A549 (cell line): ENCODE results near the gene DSCAM. TPM values are rescaled to one million over a fixed set of nuclear protein-coding genes. Genes with fewer than 3 reads are reported as not detected.

Experiments used
- ATAC-seq, 2 experiments: fragments of 200-7000 bp in 1 of 2; fragments of >200 bp in 1 of 2; cut with Nextera tagmentation in 1 of 2; cut with Tn5 transposase in 1 of 2; 3 replicates each; pipeline versions ENCODE4 v1.8.0 to v1.9.1; 2018 to 2020; ENCODE audit warnings: mild to moderate bottlenecking in 1 of 2, moderate library complexity in 1 of 2
- CTCF ChIA-PET: fragments of 300-600 bp; sonication (Branson Sonifier 250); formaldehyde crosslinking; extraction: SDS; loops from one replicate; lab custom pipeline; 2021; ENCODE audit warnings: antibody characterized with exemption, inconsistent platforms; lab: Yijun Ruan, JAX
- POLR2A ChIA-PET: fragments of 350-600 bp; formaldehyde crosslinking; extraction: SDS; loops from one replicate; lab custom pipeline; 2021; ENCODE audit warnings: antibody characterized with exemption, inconsistent platforms; lab: Yijun Ruan, JAX
- DNase-seq, 2 experiments: peaks; one replicate each; pipeline versions ENCODE4 v3.0.0 to v3.0.0-alpha.2; 2011 to 2016; ENCODE audit warnings: low read depth in 1 of 2, low spot score in 1 of 2
- FAIRE-seq: peaks from 2 replicates; lab custom pipeline; 2011; peaks lifted over from hg19 to GRCh38; lab: Jason Lieb, UNC
- H3K27ac ChIP-seq, 2 experiments: fragments of >200 bp; sonication (Bioruptor Twin); formaldehyde crosslinking; 3 replicates each; pipeline ENCODE4 v1.5.1; 2016 to 2017
- H3K4me1 ChIP-seq: fragments of >200 bp; sonication (Bioruptor Twin); formaldehyde crosslinking; 3 replicates; pipeline ENCODE4 v1.6.1; 2016
- H3K4me2 ChIP-seq: fragments of >200 bp; sonication (Bioruptor Twin); formaldehyde crosslinking; 3 replicates; pipeline ENCODE4 v1.6.1; 2016
- H3K4me3 ChIP-seq: fragments of >200 bp; sonication (Bioruptor Twin); formaldehyde crosslinking; 3 replicates; pipeline ENCODE4 v1.5.1; 2016
- H3K9me3 ChIP-seq: fragments of >200 bp; sonication (Bioruptor Twin); formaldehyde crosslinking; 3 replicates; pipeline ENCODE4 v1.6.1; 2016
- ATOH8 ChIP-seq: fragments of 250-450 bp; sonication (Bioruptor Pico); IDR thresholded peaks from 2 replicates; pipeline ENCODE4 v1.5.0; 2020; ENCODE audit warnings: low read depth, mild to moderate bottlenecking, moderate library complexity
- BCL3 ChIP-seq: fragments of >200 bp; sonication (Bioruptor Twin); formaldehyde crosslinking; IDR thresholded peaks from 3 replicates; pipeline ENCODE4 v1.6.1; 2016
- BHLHE40 ChIP-seq: IDR thresholded peaks from 2 replicates; pipeline ENCODE4 v1.6.1; 2012; ENCODE audit warnings: low read depth, low read length, inconsistent platforms
- CHD4 ChIP-seq: fragments of 200-600 bp; sonication (generic); IDR thresholded peaks from 2 replicates; pipeline ENCODE4 v1.6.1; 2016; ENCODE audit warnings: antibody characterized with exemption, mild to moderate bottlenecking, borderline replicate concordance
- EHF ChIP-seq: fragments of 250-450 bp; sonication (Bioruptor Pico); IDR thresholded peaks from 2 replicates; pipeline ENCODE4 v1.5.0; 2020; ENCODE audit warnings: mild to moderate bottlenecking
- EHMT2 ChIP-seq: fragments of 200-600 bp; sonication (generic); IDR thresholded peaks from 2 replicates; pipeline ENCODE4 v1.6.1; 2016; ENCODE audit warnings: antibody characterized with exemption, low read depth, mild to moderate bottlenecking, moderate library complexity
- ELK1 ChIP-seq: fragments of 150-350 bp; IDR thresholded peaks from 2 replicates; pipeline ENCODE4 v1.6.1; 2014; ENCODE audit warnings: low read depth, mild to moderate bottlenecking, low read length
- ESRRA ChIP-seq: fragments of 150-350 bp; IDR thresholded peaks from 2 replicates; pipeline ENCODE4 v1.6.1; 2014; ENCODE audit warnings: mild to moderate bottlenecking, low read length, borderline replicate concordance
- FOSL2 ChIP-seq, 2 experiments: fragments of 450-650 bp in 1 of 2; fragments of >200 bp in 1 of 2; sonication (Bioruptor Twin) in 1 of 2; formaldehyde crosslinking; IDR thresholded peaks; 2 replicates each; pipeline versions ENCODE4 v1.5.0 to v1.6.1; 2016 to 2020; ENCODE audit warnings: mild to moderate bottlenecking in 1 of 2, moderate library complexity in 1 of 2
- GATA3 ChIP-seq: IDR thresholded peaks from 2 replicates; pipeline ENCODE4 v1.6.1; 2012; ENCODE audit warnings: borderline replicate concordance
- HES2 ChIP-seq: fragments of >200 bp; sonication (Bioruptor Twin); formaldehyde crosslinking; IDR thresholded peaks from 2 replicates; pipeline ENCODE4 v1.6.1; 2016
- HOXA7 ChIP-seq: fragments of 250-450 bp; sonication (Bioruptor Pico); IDR thresholded peaks from 2 replicates; pipeline ENCODE4 v1.5.0; 2020; ENCODE audit warnings: mild to moderate bottlenecking, moderate library complexity
- HOXB13 ChIP-seq: fragments of 250-450 bp; sonication (Bioruptor Pico); IDR thresholded peaks from 2 replicates; pipeline ENCODE4 v1.5.0; 2020; ENCODE audit warnings: low read depth, mild to moderate bottlenecking, moderate library complexity
- JUN ChIP-seq, 2 experiments: fragments of >200 bp; sonication (Bioruptor Twin); formaldehyde crosslinking; IDR thresholded peaks; 2 replicates in 1 of 2; 3 replicates in 1 of 2; pipeline ENCODE4 v1.6.1; 2016 to 2017
- JUNB ChIP-seq: fragments of >200 bp; sonication (Bioruptor Twin); formaldehyde crosslinking; IDR thresholded peaks from 2 replicates; pipeline ENCODE4 v1.6.1; 2016
- KDM1A ChIP-seq: fragments of 200-600 bp; sonication (generic); IDR thresholded peaks from 2 replicates; pipeline ENCODE4 v1.6.1; 2016; ENCODE audit warnings: low read depth, mild to moderate bottlenecking
- KDM5A ChIP-seq: fragments of 200-600 bp; sonication (generic); IDR thresholded peaks from 2 replicates; pipeline ENCODE4 v1.6.1; 2016; ENCODE audit warnings: antibody characterized with exemption, mild to moderate bottlenecking
- MAFK ChIP-seq: fragments of 450-650 bp; IDR thresholded peaks from 2 replicates; pipeline ENCODE4 v1.6.1; 2014; ENCODE audit not compliant: partially characterized antibody
- MAZ ChIP-seq: fragments of 150-350 bp; IDR thresholded peaks from 2 replicates; pipeline ENCODE4 v1.6.1; 2014; ENCODE audit warnings: antibody characterized with exemption, low read depth, low read length, borderline replicate concordance
- MYC ChIP-seq: IDR thresholded peaks from 2 replicates; pipeline ENCODE4 v1.6.1; 2012; ENCODE audit warnings: mild to moderate bottlenecking, inconsistent platforms, low read length, improper control_type of control experiment, borderline replicate concordance
- PHF8 ChIP-seq: fragments of 200-600 bp; sonication (generic); IDR thresholded peaks from 2 replicates; pipeline ENCODE4 v1.6.1; 2016; ENCODE audit warnings: low read depth, mild to moderate bottlenecking, antibody characterized with exemption, moderate library complexity, borderline replicate concordance
- POLR2A ChIP-seq: IDR thresholded peaks from 2 replicates; pipeline ENCODE4 v1.6.1; 2012; ENCODE audit warnings: mild to moderate bottlenecking, low read length
- POLR2AphosphoS2 ChIP-seq: conservative IDR thresholded peaks from 2 replicates; pipeline ENCODE4 v1.6.1; 2012; ENCODE audit warnings: low read length, improper control_type of control experiment, inconsistent platforms
- RAD21 ChIP-seq, 2 experiments: fragments of >200 bp in 1 of 2; sonication (Bioruptor Twin) in 1 of 2; formaldehyde crosslinking in 1 of 2; IDR thresholded peaks in 1 of 2; conservative IDR thresholded peaks in 1 of 2; 2 replicates in 1 of 2; 3 replicates in 1 of 2; pipeline ENCODE4 v1.6.1; 2012 to 2018; ENCODE audit warnings: inconsistent platforms in 1 of 2
- RCOR1 ChIP-seq: fragments of 150-350 bp; IDR thresholded peaks from 2 replicates; pipeline ENCODE4 v1.6.1; 2014; ENCODE audit warnings: antibody characterized with exemption, low read length, low read depth
- RNF2 ChIP-seq: fragments of 200-600 bp; sonication (generic); IDR thresholded peaks from 2 replicates; pipeline ENCODE4 v1.6.1; 2016; ENCODE audit warnings: low read depth, mild to moderate bottlenecking, antibody characterized with exemption, moderate library complexity, borderline replicate concordance
- SMC3 ChIP-seq: fragments of >200 bp; sonication (Bioruptor Twin); formaldehyde crosslinking; IDR thresholded peaks from 3 replicates; pipeline ENCODE4 v1.6.1; 2018; ENCODE audit warnings: inconsistent platforms
- SREBF2 ChIP-seq: fragments of 450-650 bp; IDR thresholded peaks from 2 replicates; pipeline ENCODE4 v1.6.1; 2014; ENCODE audit warnings: mild to moderate bottlenecking, moderate library complexity
- TFCP2L1 ChIP-seq: fragments of 250-450 bp; sonication (Bioruptor Pico); IDR thresholded peaks from 2 replicates; pipeline ENCODE4 v1.5.0; 2021; ENCODE audit warnings: mild to moderate bottlenecking
- TP53 ChIP-seq: fragments of 250-450 bp; sonication (Bioruptor Pico); IDR thresholded peaks from 2 replicates; pipeline ENCODE4 v1.5.0; 2021; ENCODE audit warnings: mild to moderate bottlenecking, moderate library complexity
- ZNF302 ChIP-seq: fragments of 250-450 bp; sonication (Bioruptor Pico); IDR thresholded peaks from 2 replicates; pipeline ENCODE4 v1.9.0; 2021; ENCODE audit warnings: inconsistent platforms, mild to moderate bottlenecking, moderate library complexity
- WGBS: methylation state at CpG from one replicate; pipeline ENCODE4 v1.1.6; 2017; ENCODE audit errors: missing lambda C conversion rate; 5-methylcytosine and 5-hydroxymethylcytosine counted together
- polyA plus RNA-seq, 4 experiments: library from polyadenylated mRNA; depleted of rRNA in 3 of 4; stranded (reverse); fragments of >200 nt; fragmentation: RNase III in 1 of 4; extraction: RNeasy Plus Mini Kit Qiagen cat#74134 plus additional on column Dnase treatment in 1 of 4; gene quantifications; 2 replicates in 3 of 4; 3 replicates in 1 of 4; pipeline ENCODE4 v1.2.3, GENCODE V29; 2011 to 2017

The DSCAM gene
- polyA plus RNA-seq, 2 of the 4 experiments (the other 2 are of a cell fraction) = not detected

GRCh38 chr21:40732253-40733023 is 114.5 kb downstream of the DSCAM start:
- ChIA-PET POLR2A (no interaction called here), CTCF (no interaction called here)
- H3K9me3 ChIP-seq = no peaks in the 10 kb centered on the region
- WGBS = 1% methylated on average over 4 of the region's 4 CpGs
- H3K4me1 ChIP-seq = no peaks in the 10 kb centered on the region
- no peak overlapping the region for H3K4me2 ChIP-seq
- no peak overlapping the region for H3K27ac ChIP-seq
- no peak overlapping the region for H3K4me3 ChIP-seq
- DNase-seq = no peak
- no peak for ATAC-seq
- no peak for TF ChIP-seq ELK1
- TF ChIP-seq RAD21 (conservative IDR thresholded peaks at IDR 0.05 in 1 of 2, IDR thresholded peaks at IDR 0.05 in 1 of 2) = no peak
- no peak for TF ChIP-seq JUNB
- TF ChIP-seq HOXB13 (CRISPR knock-in tag) = no peak
- TF ChIP-seq CHD4 = no peak
- no peak for FAIRE-seq

GRCh38 chr21:40731206-40731605 is 115.8 kb downstream of the DSCAM start:
- CTCF ChIA-PET = interaction anchor here (0.6 kb wide), 1 partner anchor 18 kb away, joined by 4 read pairs; no protein-coding TSS in a partner anchor

GRCh38 chr21:40730426-40730800 is 116.5 kb downstream of the DSCAM start:
- FAIRE-seq = no peak
- Histone ChIP-seq H3K4me3 (no peak overlapping the region), H3K4me1 (no peaks in the 10 kb centered on the region), H3K27ac (no peak overlapping the region), H3K9me3 (no peaks in the 10 kb centered on the region), H3K4me2 (no peak overlapping the region)
- 25% methylated on average over 7 of the region's 7 CpGs for WGBS
- ChIA-PET POLR2A (no interaction called here), CTCF (no interaction called here)
- no peak for DNase-seq
- TF ChIP-seq MAFK = no peak
- no peak for TF ChIP-seq POLR2AphosphoS2
- no peak for TF ChIP-seq EHF (CRISPR knock-in tag)
- no peak for TF ChIP-seq RNF2
- no peak for TF ChIP-seq CHD4
- no peak for TF ChIP-seq JUN (IDR thresholded peaks at IDR 0.05)
- no peak for TF ChIP-seq RCOR1
- no peak for TF ChIP-seq HOXA7 (CRISPR knock-in tag)
- TF ChIP-seq GATA3 = no peak
- TF ChIP-seq TP53 (CRISPR knock-in tag) = no peak
- no peak for TF ChIP-seq ATOH8
- TF ChIP-seq ELK1 = no peak
- TF ChIP-seq BHLHE40 = no peak
- no peak for TF ChIP-seq POLR2A
- no peak for TF ChIP-seq RAD21 (conservative IDR thresholded peaks at IDR 0.05 in 1 of 2, IDR thresholded peaks at IDR 0.05 in 1 of 2)
- TF ChIP-seq ESRRA = no peak
- no peak for TF ChIP-seq HES2
- no peak for TF ChIP-seq MYC
- TF ChIP-seq BCL3 = no peak
- TF ChIP-seq ZNF302 = no peak
- no peak for ATAC-seq

More at GRCh38 chr21:40731206-40731605, 115.8 kb downstream of the DSCAM start:
- Histone ChIP-seq H3K4me1 (no peaks in the 10 kb centered on the region), H3K27ac (no peak overlapping the region), H3K4me3 (no peak overlapping the region), H3K9me3 (no peaks in the 10 kb centered on the region), H3K4me2 (no peak overlapping the region)
- DNase-seq = no peak
- POLR2A ChIA-PET = no interaction called here
- ATAC-seq = no peak
- FAIRE-seq = no peak
- WGBS = 6% methylated on average over 1 of the region's 1 CpG
- TF ChIP-seq SREBF2 (no peak), PHF8 (no peak), KDM1A (no peak), JUNB (no peak), KDM5A (no peak), EHMT2 (no peak), SMC3 (no peak), MAZ (no peak), FOSL2 (IDR thresholded peaks at IDR 0.05) (no peak), FOSL2 (CRISPR knock-in tag; IDR thresholded peaks at IDR 0.05) (no peak), TFCP2L1 (CRISPR knock-in tag) (no peak), ELK1 (no peak)
